HG03139 (cell line): ENCODE results near the gene RANGRF.

Experiments used
- ATAC-seq: cut with Tn5 transposase; IDR thresholded peaks from one replicate; pipeline ENCODE4 v1.9.1; 2021; ENCODE audit not compliant: unreplicated experiment

Gene RANGRF

GRCh38 chr17:8312726-8313600 is 24.5 kb downstream of the RANGRF start:
- ATAC-seq = no peak

- ATAC-seq = no peak
Measured at GRCh38 chr17:8314797-8315763, 26.6 kb downstream of the RANGRF start.

GRCh38 chr17:8315764-8316217 is 27.3 kb downstream of the RANGRF start:
- ATAC-seq = no peak

GRCh38 chr17:8318010-8318935 is 29.8 kb downstream of the RANGRF start:
- ATAC-seq = no peak

DNA sequence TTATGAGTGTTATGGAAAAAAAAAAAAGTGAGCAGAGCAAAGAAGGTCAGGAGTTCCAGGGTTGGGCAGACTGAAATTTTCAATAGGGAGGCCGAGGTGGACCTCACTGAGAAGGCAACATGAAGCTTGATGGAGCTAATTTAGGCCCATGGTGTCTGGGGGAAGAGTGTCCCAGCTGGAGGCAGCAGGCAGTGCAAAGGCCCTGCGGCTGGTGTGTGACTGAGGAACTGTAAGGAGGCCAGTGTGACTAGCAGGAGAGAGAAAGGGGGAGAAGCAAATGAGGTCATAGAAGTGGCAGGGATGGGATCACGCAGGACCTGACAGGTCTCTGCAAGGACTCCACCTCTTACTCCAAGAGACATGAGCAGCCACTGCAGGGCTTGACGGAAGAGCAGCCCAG is 31.8 kb downstream of the RANGRF start:
- no peak for ATAC-seq

DNA sequence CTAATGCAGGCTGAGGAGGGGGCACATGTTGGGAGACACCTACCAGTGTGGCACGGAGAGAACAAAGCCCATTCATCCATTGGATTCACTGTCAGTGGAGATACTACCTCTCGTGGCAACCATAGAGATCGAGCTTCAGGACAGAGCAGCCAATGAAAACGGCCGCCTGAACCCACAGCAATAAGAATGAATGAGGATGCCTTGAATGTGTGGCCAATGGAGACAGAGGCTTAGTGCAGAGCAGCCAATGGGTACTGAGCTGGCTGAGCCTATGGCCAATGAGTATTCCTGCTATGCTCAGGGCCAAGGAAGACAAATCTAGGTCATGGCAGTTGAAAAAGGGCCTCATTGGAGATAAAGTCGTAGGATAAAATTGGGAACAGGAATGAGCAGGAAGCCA is 32.5 kb downstream of the RANGRF start:
- no peak for ATAC-seq

- ATAC-seq = no peak
Measured at GRCh38 chr17:8322061-8322460, 33.6 kb downstream of the RANGRF start.

- ATAC-seq = no peak
Measured at GRCh38 chr17:8324132-8324531, 35.7 kb downstream of the RANGRF start.

GRCh38 chr17:8324923-8325322 is 36.5 kb downstream of the RANGRF start:
- ATAC-seq = no peak

DNA sequence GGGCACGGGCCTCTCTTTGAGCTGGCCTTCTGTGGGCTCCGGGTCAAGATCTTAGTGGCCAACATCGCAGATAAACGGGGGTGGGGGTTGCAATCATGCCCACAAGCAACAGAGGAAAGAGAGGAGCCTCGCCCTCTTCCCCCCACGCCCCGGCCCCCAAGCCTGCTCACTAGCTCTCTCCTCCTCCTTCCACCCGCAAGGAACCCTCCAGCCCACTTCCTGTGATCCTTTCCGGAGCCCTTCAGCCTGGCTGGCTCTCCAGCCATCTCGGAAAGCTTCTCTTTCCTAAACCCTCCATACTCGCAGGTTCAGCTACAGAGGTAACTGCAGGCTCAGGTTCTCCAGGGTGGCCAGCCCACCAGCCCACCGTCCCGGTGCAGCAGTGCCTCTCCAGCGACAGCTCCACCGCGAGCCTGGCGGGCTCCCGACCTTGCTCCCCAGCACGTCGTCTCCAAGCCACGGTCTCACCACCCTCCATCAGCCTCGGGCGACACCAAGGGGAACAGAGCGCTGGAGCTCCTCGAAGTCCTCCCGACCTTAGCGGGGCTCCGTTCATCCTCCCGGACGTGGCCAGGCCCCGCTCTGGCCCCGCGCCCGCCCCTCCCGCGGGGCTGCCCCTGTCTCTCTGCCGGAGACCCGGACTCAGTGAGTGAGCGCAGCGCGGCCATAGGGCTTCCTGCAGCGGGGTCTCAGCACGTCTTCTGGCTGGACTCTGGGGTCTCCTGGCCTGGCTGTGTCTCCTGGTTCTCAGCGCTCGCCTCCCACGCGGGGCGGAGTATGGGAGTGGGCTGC is 38.2 kb downstream of the RANGRF start:
- ATAC-seq = no peak

DNA sequence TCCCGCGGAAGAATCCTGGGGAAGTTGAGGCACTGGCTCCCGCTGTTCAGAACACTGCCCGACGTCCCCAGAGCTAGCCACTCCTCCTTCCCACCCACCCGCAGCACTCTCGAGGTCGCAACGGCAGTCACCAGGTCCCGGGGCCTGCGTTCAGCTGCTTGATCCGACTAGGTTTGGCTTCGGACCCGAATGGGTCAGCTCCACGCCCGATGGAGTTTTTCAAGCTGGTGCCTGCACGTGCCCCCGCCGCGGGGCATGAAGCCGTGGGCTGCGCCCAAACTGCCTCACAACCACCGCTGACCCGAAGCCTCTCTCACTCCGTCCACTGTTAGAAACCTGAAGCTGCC is 38.8 kb downstream of the RANGRF start:
- no peak for ATAC-seq

- no peak for ATAC-seq
Measured at GRCh38 chr17:8332128-8332527, 43.7 kb downstream of the RANGRF start.

DNA sequence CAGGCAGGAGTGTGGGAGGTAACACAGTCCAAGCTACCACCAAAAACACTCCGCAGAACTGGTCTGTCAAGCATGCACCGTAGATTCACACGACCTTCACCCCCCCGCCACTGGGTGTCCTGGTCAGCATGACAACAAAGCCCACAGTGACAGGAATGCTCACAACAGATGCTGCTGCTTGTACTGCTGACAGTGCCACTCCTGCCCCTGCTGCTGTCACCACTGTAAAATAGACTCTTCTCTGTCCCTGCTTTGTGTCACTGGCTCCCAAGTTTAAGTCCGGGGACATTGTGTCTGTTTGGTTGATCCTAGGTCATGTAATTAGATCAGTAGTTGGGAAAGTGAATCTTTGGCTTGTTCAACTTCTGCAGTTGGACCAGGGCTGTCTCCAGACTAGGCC is 44.2 kb downstream of the RANGRF start:
- ATAC-seq = no peak

DNA sequence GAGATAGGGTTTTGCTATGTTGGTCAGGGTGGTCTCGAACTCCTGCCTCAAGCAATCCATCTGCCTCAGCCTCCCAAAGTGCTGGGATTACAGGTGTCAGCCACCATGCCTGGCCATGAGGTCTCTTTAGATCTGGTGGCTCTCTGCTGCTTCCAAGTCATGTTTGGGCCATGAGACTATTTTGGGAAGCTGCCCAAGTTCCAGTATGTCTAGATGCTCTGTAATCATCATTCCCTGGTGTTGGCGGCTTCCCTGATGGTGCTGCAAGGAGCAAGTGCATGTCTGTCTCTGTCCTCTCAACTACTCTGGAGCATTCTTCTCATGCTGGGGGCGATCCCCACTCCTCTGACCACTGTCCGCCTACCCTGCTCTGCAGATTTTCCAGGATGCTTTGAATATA is 44.8 kb downstream of the RANGRF start:
- ATAC-seq = no peak

DNA sequence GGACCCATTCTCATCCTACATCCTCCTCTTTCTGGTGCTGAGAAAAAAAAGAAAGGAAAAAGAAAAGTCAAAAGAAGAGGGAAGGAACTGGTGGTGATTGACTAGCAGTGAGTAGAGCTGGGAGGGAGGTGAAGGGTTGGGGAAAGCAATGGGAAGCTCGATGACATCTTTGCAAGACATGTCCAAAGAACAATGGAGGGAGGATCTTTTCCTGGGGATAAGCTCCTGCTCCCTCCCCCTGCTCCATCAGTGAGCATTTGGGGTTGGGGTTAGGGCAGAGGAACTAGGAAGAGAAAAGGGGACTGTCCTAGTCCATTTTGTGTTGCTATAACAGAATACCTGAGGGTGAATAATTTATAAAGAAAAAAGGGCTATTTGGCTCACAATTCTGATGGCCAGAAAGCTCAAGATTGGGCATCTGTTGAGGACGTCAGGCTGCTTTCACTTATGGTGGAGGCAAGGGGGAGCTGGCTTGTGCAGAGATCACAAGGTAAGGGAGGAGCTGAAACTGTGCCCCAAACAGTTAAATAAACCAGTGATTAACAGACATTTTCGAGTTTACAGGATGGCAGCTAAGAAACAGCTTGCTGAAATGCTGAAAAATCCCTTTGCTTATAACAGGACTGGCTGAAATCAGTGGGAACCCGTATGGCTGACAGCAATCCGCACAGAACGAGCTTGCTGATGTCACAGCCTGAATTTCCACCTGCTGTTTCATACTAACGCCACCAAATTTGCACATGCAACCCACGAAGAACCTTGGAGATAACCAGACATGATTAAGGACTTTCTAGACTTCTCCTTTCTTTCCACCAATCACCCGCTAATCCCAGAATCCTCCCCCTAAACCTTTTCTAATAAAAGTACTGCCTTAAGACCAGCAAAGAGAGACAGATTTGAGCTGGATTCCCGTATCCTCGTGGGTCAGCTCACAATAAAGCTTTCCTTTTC is 49.6 kb downstream of the RANGRF start:
- ATAC-seq = no peak

- ATAC-seq = no peak
Measured at GRCh38 chr17:8338753-8339140, 50.3 kb downstream of the RANGRF start.

GRCh38 chr17:8339540-8339939 is 51.1 kb downstream of the RANGRF start, which contains the start of gene ODF4:
Gene ODF4 (plus strand): TSS chr17:8339840. CDS start chr17:8340052, 212 bp downstream.
- ATAC-seq = no peak
